GM12873 (cell line): ENCODE results near the gene SPPL2A.

ENCODE experiments used
- TF ChIP-seq, protein P1 (sequence below): IDR thresholded peaks from 2 replicates; pipeline ENCODE4 v1.5.1; 2012; ENCODE audit warnings: low read depth, mild to moderate bottlenecking, moderate library complexity, low read length, control low read depth; ENCODE audit not compliant: insufficient read depth; ENCODE audit errors: missing control alignments

Gene SPPL2A

DNA sequence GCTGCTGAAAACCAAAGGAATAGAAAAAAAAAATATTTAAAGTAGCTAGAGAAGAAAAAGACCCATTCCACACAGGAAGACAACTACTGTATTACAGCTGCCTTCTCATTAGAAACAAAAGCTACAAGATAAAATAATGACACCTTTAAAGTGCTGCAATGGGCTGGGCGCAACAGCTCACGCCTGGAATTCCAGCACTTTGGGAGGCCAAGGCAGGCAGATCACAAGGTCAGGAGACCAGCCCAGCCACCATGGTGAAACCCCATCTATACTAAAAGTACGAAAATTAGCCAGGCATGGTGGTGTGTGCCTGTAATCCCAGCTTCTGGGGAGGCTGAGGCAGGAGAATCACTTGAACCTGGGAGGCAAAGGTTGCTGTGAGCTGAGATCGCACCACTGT, 110.0 kb downstream of the SPPL2A start:
- TF ChIP-seq, protein P1, sequence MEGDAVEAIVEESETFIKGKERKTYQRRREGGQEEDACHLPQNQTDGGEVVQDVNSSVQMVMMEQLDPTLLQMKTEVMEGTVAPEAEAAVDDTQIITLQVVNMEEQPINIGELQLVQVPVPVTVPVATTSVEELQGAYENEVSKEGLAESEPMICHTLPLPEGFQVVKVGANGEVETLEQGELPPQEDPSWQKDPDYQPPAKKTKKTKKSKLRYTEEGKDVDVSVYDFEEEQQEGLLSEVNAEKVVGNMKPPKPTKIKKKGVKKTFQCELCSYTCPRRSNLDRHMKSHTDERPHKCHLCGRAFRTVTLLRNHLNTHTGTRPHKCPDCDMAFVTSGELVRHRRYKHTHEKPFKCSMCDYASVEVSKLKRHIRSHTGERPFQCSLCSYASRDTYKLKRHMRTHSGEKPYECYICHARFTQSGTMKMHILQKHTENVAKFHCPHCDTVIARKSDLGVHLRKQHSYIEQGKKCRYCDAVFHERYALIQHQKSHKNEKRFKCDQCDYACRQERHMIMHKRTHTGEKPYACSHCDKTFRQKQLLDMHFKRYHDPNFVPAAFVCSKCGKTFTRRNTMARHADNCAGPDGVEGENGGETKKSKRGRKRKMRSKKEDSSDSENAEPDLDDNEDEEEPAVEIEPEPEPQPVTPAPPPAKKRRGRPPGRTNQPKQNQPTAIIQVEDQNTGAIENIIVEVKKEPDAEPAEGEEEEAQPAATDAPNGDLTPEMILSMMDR: no peak

DNA sequence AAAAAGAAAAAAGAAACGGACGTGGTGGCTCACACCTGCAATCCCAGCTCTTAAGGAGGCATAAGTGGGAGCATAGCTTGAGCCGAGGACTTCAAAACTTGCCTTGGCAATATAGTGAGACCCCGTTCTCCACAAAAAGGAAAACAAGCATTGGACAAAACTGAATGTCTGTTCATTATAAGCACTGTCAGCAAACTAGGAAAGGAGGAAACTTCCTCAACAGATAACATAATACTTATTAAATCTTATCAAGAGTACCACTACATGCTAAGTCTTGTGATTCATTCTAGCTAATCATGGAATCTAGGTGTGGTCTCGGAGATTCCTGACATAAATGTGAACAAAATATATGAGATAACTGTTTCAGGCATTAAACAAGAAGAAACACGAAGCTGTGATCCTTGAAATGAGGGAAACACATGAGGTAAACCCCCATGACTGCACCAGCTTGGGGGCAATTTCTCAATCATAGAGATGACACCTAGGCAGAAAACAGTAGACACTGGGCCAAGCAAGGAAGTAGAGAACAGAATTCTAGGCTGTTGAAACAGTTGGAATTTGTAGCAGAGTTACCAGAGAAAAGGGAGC, 112.3 kb downstream of the SPPL2A start:
- TF ChIP-seq, protein P1: no peak

DNA sequence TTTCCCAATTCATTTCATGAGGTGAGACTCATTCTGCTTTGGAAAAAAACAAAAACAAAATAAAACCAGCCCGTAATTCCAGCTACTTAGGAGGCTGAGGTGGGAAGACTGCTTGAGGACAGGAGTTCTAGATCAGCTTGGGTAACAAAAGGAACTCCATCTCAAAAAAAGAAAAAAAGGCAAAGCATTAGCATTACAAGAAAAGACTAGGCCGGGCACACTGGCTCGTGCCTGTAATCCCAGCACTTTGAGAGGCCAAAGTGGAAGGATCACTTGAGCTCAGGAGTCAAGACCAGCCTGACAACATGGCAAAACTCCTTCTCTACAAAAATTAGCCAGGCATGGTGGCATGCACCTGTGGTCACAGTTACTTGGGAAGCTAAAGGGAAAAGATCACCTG, 112.8 kb downstream of the SPPL2A start:
- TF ChIP-seq, protein P1: no peak
